ENCODE measurements around the gene AK8. TPM values are rescaled to one million over a fixed set of nuclear protein-coding genes. Genes with fewer than 3 reads are reported as not detected.

Gene AK8
- total and polyA plus RNA-seq, 9 of the 15 experiments (the other 6 are each of a cell fraction or from before 2014, with no cell fraction given) = 0.06 to 0.37 TPM; not detected in 7

GRCh38 chr9:132740526-132741309 lies 137.4 kb downstream of the AK8 start:
- CTCF ChIA-PET (ENCODE audit: low intra/inter-chr PET ratio) = no interaction called here

More at GRCh38 chr9:132740526-132741309, 137.4 kb downstream of the AK8 start:
- H3K9me3 ChIP-seq (replicated peaks; ENCODE audit: control insufficient read depth, insufficient read depth, low read depth, low read length) = no peaks in the 10 kb centered on the region
- in situ Hi-C loops (cut with MboI) = no loop called here
- ATAC-seq (no peak), DNase-seq (ENCODE audit: extremely low read depth in 1 of 4, low spot score in 3 of 4) (no peak), FAIRE-seq (no peak)
- H3K27ac ChIP-seq (ENCODE audit: extremely low read depth, low read depth, low read length) = no peak overlapping the region
- TF ChIP-seq ZNF778 (CRISPR knock-in tag; IDR thresholded peaks at IDR 0.05) = no peak
- TF ChIP-seq XRCC3 (IDR thresholded peaks at IDR 0.05) = no peak
- no peak for TF ChIP-seq MYNN (IDR thresholded peaks at IDR 0.05)
- no peak for TF ChIP-seq MYNN (CRISPR knock-in tag; IDR thresholded peaks at IDR 0.05)
- TF ChIP-seq KLF10 (CRISPR knock-in tag; IDR thresholded peaks at IDR 0.05) = no peak
- no peak for TF ChIP-seq ZNF561 (CRISPR knock-in tag; conservative IDR thresholded peaks at IDR 0.05)
- no peak for TF ChIP-seq ZBTB26 (CRISPR knock-in tag; IDR thresholded peaks at IDR 0.05)
- no peak for TF ChIP-seq ZC3H8 (IDR thresholded peaks at IDR 0.05)
- TF ChIP-seq MXI1 (IDR thresholded peaks at IDR 0.05; ENCODE audit: low read depth, low read length) = no peak
- no peak for TF ChIP-seq KAT8 (IDR thresholded peaks at IDR 0.05; ENCODE audit: low read depth)
- TF ChIP-seq CBX2 (IDR thresholded peaks at IDR 0.05; ENCODE audit: insufficient read depth, low read length, poor library complexity, severe bottlenecking) = no peak
- TF ChIP-seq, protein P1, sequence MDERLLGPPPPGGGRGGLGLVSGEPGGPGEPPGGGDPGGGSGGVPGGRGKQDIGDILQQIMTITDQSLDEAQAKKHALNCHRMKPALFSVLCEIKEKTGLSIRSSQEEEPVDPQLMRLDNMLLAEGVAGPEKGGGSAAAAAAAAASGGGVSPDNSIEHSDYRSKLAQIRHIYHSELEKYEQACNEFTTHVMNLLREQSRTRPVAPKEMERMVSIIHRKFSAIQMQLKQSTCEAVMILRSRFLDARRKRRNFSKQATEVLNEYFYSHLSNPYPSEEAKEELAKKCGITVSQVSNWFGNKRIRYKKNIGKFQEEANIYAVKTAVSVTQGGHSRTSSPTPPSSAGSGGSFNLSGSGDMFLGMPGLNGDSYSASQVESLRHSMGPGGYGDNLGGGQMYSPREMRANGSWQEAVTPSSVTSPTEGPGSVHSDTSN (CRISPR knock-in tag; IDR thresholded peaks at IDR 0.05; ENCODE audit: low read depth) = no peak
- TF ChIP-seq, protein P1 (tag; conservative IDR thresholded peaks at IDR 0.05; ENCODE audit: low read depth) = no peak
- no peak for TF ChIP-seq C11orf30 (IDR thresholded peaks at IDR 0.05; ENCODE audit: low read depth)
- TF ChIP-seq BMI1 (IDR thresholded peaks at IDR 0.05; ENCODE audit: low read length) = no peak
- no peak for TF ChIP-seq HMG20B (CRISPR knock-in tag; IDR thresholded peaks at IDR 0.05)
- peaks cover 3% of the 10 kb centered on the region for H3K9me1 ChIP-seq (ENCODE audit: control insufficient read depth, insufficient read depth, low read length)
- no peak overlapping the region for H3K4me2 ChIP-seq (ENCODE audit: insufficient read depth, low read length)
- peak overlapping the region in 1 of 2 experiments; percentile 42; a peak in 1 of 4 replicates for H3K9ac ChIP-seq (ENCODE audit: insufficient read depth in 1 of 2, low read depth in 2 of 2, low read length in 2 of 2)
- intact Hi-C loops (cut with micrococcal nuclease) = no loop called here
- H3K4me1 ChIP-seq (replicated peaks in 1 of 2; ENCODE audit: control insufficient read depth in 2 of 2, insufficient read depth in 2 of 2, low read length in 2 of 2) = no peaks in the 10 kb centered on the region; a peak in 1 of 5 replicates
- no peaks in the 10 kb centered on the region for H3K79me2 ChIP-seq (ENCODE audit: control insufficient read depth, insufficient read depth, low read length)
- H4K20me1 ChIP-seq (replicated peaks; ENCODE audit: control insufficient read depth, insufficient read depth, low read length) = peaks cover 6% of the 10 kb centered on the region; the same call in 1 of the 2 replicates
- WGBS (ENCODE audit: insufficient coverage, low coverage, missing lambda C conversion rate) = 2% methylated on average over 15 of the region's 15 CpGs
- BruUV-seq (replicated peaks) = no TSS peak
- H2AFZ ChIP-seq (ENCODE audit: low read depth, low read length) = no peak overlapping the region
- POLR2A ChIA-PET = interaction anchor here (0.7 kb wide), 1 partner anchor 55 kb away, joined by 3 read pairs; no protein-coding TSS in a partner anchor
- no peak overlapping the region for H3K4me3 ChIP-seq
- peaks cover 65 to 71% of the 10 kb centered on the region in 2 experiments for H3K27me3 ChIP-seq (ENCODE audit: control insufficient read depth in 2 of 2, insufficient read depth in 2 of 2, low read length in 2 of 2)
- H3K36me3 ChIP-seq (ENCODE audit: control insufficient read depth, insufficient read depth, low read length) = no peaks in the 10 kb centered on the region

Data from K562 (cell line).